ENCODE data around the gene ZBTB21.

DNA sequence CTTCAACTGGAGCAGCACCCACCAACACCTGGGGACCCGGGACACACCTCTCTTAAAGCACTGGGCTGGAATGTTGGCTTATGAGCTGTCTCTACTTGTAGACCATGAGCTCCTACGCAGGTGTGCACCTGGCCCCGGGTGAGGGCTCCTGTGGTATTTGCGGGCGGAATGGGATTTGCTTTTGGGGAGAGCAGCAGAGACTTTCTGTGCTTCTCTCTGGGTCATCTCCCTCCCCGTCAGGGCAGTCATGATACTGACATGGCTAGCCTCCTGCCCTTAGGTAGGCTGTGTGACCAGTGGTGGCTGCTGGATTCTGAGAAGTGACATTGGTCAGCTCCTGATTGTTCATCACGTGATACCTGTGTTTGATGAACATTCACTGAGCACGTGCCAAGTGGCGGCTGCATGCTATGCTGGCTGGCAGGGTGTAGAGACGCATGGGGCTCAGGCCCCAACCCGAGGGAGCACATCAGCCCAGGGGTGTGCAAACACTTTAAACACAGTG, 9.0 kb upstream of the ZBTB21 start:
- TF ChIP-seq, protein P1, sequence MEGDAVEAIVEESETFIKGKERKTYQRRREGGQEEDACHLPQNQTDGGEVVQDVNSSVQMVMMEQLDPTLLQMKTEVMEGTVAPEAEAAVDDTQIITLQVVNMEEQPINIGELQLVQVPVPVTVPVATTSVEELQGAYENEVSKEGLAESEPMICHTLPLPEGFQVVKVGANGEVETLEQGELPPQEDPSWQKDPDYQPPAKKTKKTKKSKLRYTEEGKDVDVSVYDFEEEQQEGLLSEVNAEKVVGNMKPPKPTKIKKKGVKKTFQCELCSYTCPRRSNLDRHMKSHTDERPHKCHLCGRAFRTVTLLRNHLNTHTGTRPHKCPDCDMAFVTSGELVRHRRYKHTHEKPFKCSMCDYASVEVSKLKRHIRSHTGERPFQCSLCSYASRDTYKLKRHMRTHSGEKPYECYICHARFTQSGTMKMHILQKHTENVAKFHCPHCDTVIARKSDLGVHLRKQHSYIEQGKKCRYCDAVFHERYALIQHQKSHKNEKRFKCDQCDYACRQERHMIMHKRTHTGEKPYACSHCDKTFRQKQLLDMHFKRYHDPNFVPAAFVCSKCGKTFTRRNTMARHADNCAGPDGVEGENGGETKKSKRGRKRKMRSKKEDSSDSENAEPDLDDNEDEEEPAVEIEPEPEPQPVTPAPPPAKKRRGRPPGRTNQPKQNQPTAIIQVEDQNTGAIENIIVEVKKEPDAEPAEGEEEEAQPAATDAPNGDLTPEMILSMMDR (IDR thresholded peaks at IDR 0.05): no peak
- no peak for TF ChIP-seq POLR2AphosphoS5 (IDR thresholded peaks at IDR 0.05)

Data from esophagus muscularis mucosa (tissue), 3 donors.